ENCODE measurements around the gene HOXA9. TPM values are rescaled to one million over a fixed set of nuclear protein-coding genes. Genes with fewer than 3 reads are reported as not detected.

The HOXA9 gene
- total and polyA plus RNA-seq, 2 of the 4 experiments (the other 2 are of a cell fraction): 0.18 to 0.32 TPM

DNA sequence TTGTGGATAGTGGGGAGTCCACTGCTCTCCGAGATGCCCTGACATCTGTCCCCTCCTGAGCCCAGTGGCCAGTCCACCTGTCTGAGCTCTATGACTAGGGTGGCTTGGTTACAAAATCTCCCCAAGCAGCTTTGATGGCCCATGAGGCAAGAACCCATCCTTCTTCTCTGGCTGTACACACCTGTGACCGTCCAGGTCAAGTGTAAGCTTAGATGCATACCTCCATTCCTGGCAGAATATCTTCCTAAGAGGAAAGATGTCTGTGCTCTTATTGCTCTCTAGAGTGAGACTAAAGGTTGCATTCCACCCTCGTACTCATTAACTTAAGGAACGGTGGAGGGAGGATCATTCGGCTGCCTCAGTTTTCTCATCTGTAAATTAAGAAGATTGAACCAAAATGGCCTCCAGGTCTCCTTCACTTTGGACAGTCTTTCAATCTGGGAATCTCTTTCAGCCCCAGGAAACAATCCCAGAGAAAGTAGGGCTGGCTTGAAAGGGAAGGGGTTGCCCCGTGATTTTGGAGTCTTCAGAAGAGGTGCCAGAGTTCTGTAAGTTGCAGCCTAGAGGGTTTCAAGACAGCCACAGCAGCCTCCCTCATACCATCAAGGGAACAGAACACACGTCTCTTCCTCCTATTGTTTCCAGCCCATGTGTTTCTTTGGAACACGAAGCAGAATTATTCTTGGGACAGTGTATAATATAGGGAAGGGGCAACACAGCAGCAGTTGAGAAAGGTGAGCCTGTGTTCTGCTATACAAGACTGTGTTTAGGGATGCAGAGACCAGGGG is 40.2 kb downstream of the HOXA9 start:
- TF ChIP-seq MAFK (IDR thresholded peaks at IDR 0.05; ENCODE audit: low read depth, low read length) (no peak), MAZ (IDR thresholded peaks at IDR 0.05; ENCODE audit: borderline replicate concordance, low read depth, low read length) (no peak), RAD21 (IDR thresholded peaks at IDR 0.05; ENCODE audit: low read length) (no peak)
- Histone ChIP-seq H2BK120ac (ENCODE audit: low read depth, low read length) (peak overlapping the region; percentile 94), H3K27me3 (ENCODE audit: control insufficient read depth, insufficient read depth, low read length) (no peaks in the 10 kb centered on the region), H2BK15ac (ENCODE audit: low read depth, low read length) (peak overlapping the region; percentile 25; the same call in 1 of the 3 replicates), H3K18ac (ENCODE audit: low read depth, low read length) (peak overlapping the region; percentile 42; the same call in 1 of the 2 replicates), H3K4me1 (ENCODE audit: control insufficient read depth, insufficient read depth, low read length) (peaks cover 29% of the 10 kb centered on the region), H3K4me2 (ENCODE audit: low read depth, low read length) (peak overlapping the region; percentile 60; the same call in 1 of the 2 replicates), H3K36me3 (ENCODE audit: control insufficient read depth, insufficient read depth, low read length) (peaks cover 3% of the 10 kb centered on the region; the same call in 1 of the 2 replicates), H3K4ac (ENCODE audit: low read depth, low read length) (peak overlapping the region; percentile 77), H3K4me3 (ENCODE audit: insufficient read depth, low read depth, low read length) (no peak overlapping the region), H2AFZ (replicated peaks; ENCODE audit: low read length, poor library complexity) (no peak overlapping the region), H3K23ac (ENCODE audit: low read depth, low read length) (peak overlapping the region; percentile 89), H2BK5ac (ENCODE audit: low read depth, low read length, poor library complexity, severe bottlenecking) (peak overlapping the region; percentile 88), H3K56ac (ENCODE audit: extremely low read depth, insufficient read depth, low read length) (no peak overlapping the region), H4K8ac (ENCODE audit: low read depth in 2 of 2, low read length in 2 of 2) (peak overlapping the region; percentile 16 to 74; a peak in 2 of 4 replicates), H3K9me1 (ENCODE audit: insufficient read depth, low read length) (peaks cover 7% of the 10 kb centered on the region), H3K27ac (ENCODE audit: insufficient read depth, low read length) (peak overlapping the region; percentile 6), H4K91ac (ENCODE audit: insufficient read depth, low read depth, low read length) (peak overlapping the region; percentile 67), H2AK5ac (ENCODE audit: low read depth, low read length) (peak overlapping the region; percentile 77), H3K79me1 (ENCODE audit: low read depth in 1 of 2, low read length in 2 of 2) (peaks cover 13 to 49% of the 10 kb centered on the region in 2 experiments), H4K5ac (ENCODE audit: low read depth, low read length) (0 out of 2 replicates have a peak overlapping the region, but pooled peaks have one; percentile 11), H4K20me1 (ENCODE audit: insufficient read depth, low read length) (no peaks in the 10 kb centered on the region), H2BK20ac (ENCODE audit: low read depth, low read length) (peak overlapping the region; percentile 23), H3K9me3 (ENCODE audit: control insufficient read depth, insufficient read depth, low read length) (no peaks in the 10 kb centered on the region), H2AK9ac (replicated peaks; ENCODE audit: low read depth, low read length, poor library complexity) (peak overlapping the region; percentile 30), H3K9ac (ENCODE audit: low read depth, low read length) (no peak overlapping the region), H3K14ac (replicated peaks; ENCODE audit: low read depth, low read length) (0 out of 2 replicates have a peak overlapping the region, but pooled peaks have one; percentile 49)
- CTCF ChIA-PET: no interaction called here
- no peak for ATAC-seq (ENCODE audit: low read depth)
- intact Hi-C loops (cut with micrococcal nuclease): loop anchor here (5.0 kb wide), 1 partner anchor 923 kb away; the partner anchor contains the start of genes CBX3 and HNRNPA2B1
- dilution Hi-C loops (cut with HindIII; ENCODE audit: low sequenced_read_pairs, unreplicated experiment): no loop called here
- DNase-seq: no peak
- BruUV-seq (replicated peaks): no TSS peak
- WGBS, 2 experiments (ENCODE audit: extremely low coverage in 2 of 2, insufficient read length in 1 of 2): no CpG with 5 or more reads among the region's 8 CpGs
- POLR2A ChIA-PET (ENCODE audit: unreplicated experiment): no interaction called here
- in situ Hi-C loops (cut with MboI; ENCODE audit: low sequenced_read_pairs): no loop called here

Measured in IMR-90 (cell line).